Subcutaneous adipose tissue (tissue), 4 donors: ENCODE results near the gene ZMIZ1. TPM values are rescaled to one million over a fixed set of nuclear protein-coding genes. Genes with fewer than 3 reads are reported as not detected.

ENCODE experiments used
- total RNA-seq, 4 donors: library from RNA; depleted of rRNA; stranded (reverse); fragments of >200 nt; gene quantifications; one replicate each; pipeline ENCODE4 v1.1.0, GENCODE V29; 2016
- TF ChIP-seq, protein P1 (sequence below): fragments of 450-650 bp; IDR thresholded peaks from one replicate; pipeline ENCODE4 v1.5.1; 2016; ENCODE audit warnings: low read depth, mild to moderate bottlenecking, control low read depth, antibody characterized with exemption, moderate library complexity

Gene ZMIZ1
- total RNA-seq, 4 donors from 2014 or later: 38.1 to 70.6 (median 51.4) TPM

GRCh38 chr10:79066411-79067240 lies 2.1 kb upstream of the ZMIZ1 start:
- TF ChIP-seq, protein P1, sequence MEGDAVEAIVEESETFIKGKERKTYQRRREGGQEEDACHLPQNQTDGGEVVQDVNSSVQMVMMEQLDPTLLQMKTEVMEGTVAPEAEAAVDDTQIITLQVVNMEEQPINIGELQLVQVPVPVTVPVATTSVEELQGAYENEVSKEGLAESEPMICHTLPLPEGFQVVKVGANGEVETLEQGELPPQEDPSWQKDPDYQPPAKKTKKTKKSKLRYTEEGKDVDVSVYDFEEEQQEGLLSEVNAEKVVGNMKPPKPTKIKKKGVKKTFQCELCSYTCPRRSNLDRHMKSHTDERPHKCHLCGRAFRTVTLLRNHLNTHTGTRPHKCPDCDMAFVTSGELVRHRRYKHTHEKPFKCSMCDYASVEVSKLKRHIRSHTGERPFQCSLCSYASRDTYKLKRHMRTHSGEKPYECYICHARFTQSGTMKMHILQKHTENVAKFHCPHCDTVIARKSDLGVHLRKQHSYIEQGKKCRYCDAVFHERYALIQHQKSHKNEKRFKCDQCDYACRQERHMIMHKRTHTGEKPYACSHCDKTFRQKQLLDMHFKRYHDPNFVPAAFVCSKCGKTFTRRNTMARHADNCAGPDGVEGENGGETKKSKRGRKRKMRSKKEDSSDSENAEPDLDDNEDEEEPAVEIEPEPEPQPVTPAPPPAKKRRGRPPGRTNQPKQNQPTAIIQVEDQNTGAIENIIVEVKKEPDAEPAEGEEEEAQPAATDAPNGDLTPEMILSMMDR: no peak

DNA sequence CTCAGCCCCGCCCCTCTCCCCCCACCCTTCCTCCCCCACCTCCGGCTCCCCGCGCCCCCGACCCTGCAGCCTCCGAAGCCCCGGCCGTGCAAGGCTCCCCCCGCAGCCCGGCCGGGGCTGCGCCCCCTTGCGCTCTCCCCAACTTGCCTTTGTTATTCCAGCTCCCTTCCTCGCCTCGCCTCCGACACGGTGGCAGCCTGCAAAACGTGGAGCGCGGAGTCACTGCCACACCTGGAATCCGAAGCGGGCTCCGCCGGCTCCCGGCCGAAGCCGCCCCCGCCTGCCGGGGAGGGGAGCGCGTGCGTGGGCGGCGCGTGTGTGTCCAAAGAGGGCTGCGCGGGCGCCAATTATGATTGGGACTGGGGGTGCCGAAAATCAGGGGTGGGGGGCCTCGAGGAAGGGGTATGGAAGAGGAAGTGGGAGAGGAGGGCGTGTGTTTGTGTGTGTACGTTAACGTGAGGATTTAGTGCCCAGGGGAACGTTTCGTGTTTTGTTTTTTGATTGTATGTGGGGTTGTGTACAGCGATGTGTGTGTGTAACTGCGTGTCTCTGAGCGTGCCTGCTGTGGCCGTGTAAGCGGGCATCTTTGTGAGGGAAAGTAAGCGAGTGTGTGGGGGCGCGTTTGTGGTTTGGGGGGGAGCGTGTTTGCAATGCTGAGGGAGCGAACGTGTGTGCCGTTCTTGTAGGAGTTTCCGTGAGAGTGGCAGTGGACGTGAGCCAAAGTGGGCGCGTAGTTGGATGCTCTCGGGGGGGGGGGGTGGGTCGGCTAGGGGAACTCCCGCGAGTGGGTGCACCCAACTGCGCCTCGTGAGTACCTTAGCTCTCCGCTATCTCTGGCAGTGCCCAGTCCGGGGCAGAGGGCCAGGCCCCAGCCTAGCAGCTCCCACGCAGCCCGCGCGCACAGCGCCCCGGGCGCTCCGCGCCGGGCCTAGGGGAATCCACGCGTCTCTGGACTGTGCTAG lies 1.2 kb upstream of the ZMIZ1 start:
- TF ChIP-seq, protein P1: no peak

DNA sequence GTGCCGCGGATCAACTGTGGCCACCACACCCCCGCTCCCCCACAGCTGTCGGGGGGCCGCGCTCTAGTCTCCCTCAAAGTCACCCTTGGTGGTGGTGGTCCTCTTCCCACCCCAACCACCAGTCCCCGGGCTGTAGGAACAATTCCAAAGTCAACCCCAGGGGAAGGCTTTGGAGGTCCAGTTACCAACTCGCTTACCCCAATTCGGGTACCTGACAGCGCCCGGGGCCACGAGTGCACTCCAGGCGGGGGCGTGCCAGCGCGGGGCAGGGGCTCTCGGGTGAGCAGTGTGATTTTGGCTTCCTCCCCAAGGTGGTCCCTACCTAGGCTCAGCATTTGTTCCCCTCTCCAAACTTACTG lies 584 bp upstream of the ZMIZ1 start:
- TF ChIP-seq, protein P1: no peak

GRCh38 chr10:79069325-79070080 lies 737 bp downstream of the ZMIZ1 start:
- TF ChIP-seq, protein P1: no peak

GRCh38 chr10:79070081-79070605 lies 1.4 kb downstream of the ZMIZ1 start:
- TF ChIP-seq, protein P1: no peak

DNA sequence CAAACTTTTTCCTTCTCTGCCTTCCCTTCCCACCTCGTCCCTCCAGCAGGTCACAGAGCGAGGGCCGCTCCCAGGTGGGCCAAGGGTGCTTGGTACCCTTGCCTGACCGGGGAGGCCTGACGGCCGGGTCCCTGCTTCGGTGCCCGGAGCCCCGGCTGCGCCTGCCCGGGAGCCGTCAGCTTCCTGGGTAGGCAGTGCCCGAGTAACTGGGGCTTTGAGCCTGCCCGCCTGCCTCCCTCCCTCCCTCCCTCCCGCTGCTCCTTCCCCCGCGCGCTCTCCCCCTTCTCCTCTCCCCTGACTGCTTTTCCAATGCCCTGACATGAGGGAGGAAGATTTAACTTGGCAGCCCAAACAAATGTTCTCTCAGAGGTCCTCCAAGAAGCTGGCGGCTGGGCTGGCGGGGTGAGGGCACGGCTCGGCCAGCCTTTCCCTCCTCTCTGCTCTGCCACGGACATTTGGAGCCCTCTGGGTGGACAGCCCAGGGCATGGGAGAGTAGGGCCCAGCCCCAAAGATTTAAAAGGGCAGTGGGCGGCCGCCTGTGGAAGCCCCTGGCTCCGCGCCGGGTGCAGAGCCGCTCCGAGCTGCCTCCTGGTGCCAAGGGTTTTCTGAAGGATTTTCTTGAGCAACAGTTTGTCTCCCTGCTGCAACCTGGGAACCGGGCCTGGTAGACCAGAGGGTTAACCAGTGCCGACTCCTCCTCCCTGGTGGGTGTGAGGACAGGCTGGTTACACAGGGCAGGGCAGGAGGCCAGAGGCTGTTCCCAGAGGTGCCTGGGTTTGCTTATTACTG lies 2.0 kb downstream of the ZMIZ1 start:
- TF ChIP-seq, protein P1: no peak
